ENCODE measurements around the gene NKAIN4.

Gene NKAIN4

DNA sequence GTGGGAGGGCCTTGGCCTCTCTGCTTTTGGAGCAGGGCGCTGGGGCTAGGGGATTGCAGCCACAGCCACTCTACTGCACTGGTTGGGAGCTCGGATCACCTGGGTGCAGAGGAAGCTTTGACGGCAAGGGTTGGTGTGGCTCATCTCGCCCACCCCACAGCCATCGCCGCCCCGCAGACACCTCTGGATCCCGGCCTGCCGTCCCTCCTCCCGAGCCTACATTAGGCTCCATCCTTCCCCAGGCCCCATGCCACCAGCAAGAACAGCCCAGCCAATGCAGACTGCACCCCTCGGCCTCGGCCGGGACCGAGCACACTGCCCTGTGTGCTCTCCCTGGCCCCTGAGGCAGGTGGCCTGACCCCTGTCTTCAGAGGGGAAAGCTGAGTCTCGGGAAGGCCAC is 6.3 kb upstream of the NKAIN4 start:
- no peak for TF ChIP-seq CTCF (IDR thresholded peaks at IDR 0.05; ENCODE audit: extremely low read depth, missing control alignments)
- no peak for DNase-seq (ENCODE audit: low spot score)

DNA sequence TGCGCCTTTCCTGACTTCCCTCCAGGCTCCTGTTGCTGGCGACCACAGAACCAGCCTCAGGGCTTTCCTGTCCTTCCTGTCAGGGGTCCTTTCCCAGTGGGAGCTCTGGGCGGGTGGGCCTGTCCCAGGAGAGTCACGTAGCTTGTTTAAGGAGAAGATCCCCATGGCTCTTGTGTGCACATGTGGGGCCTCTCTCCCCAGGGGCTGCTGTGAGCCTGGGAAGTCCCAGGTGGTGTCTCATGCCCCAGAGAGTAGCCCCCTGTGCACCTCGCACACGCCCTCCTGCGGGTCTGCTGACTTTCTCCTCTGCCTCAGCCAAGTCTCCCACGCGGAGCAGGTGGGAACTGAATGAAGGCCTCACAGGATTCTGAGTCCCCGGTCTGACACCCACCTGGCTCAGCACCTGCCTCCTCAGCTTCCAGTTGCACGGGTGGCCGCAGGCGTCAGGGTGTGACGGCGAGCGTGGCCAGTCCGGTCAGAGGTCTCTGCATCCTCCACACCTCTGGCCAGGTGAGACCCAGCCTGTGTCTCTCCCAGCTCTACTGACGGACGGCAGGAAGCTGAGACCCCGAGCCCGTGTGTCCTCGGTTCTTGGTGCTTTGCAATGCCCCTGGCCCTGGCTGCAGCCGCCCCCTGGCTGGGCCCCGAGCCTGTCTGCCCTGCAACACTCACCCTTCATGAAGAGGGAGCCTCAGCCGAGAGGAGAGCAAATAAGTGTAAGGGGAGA is 5.6 kb upstream of the NKAIN4 start:
- no peak for DNase-seq (ENCODE audit: low spot score)
- no peak for TF ChIP-seq CTCF (IDR thresholded peaks at IDR 0.05; ENCODE audit: extremely low read depth, missing control alignments)

- no peak for TF ChIP-seq CTCF (IDR thresholded peaks at IDR 0.05; ENCODE audit: extremely low read depth, missing control alignments)
- DNase-seq (ENCODE audit: low spot score), result no peak
Measured at GRCh38 chr20:63258781-63259180, 4.5 kb upstream of the NKAIN4 start.

DNA sequence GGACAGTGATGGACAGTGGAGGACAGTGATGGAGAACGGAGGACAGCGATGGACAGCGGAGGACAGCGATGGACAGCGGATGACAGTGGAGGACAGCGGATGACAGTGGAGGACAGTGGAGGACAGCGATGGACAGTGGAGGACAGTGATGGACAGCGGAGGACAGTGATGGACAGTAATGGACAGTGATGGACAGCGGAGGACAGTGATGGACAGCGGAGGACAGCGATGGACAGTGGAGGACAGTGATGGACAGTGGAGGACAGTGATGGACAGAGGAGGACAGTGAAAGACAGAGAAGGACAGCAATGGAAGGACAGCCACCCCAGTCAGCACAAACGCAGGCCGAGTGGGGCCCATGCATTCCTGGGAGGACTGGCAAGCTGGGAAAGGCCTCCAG is 3.4 kb upstream of the NKAIN4 start:
- no peak for DNase-seq (ENCODE audit: low spot score)
- TF ChIP-seq CTCF (IDR thresholded peaks at IDR 0.05; ENCODE audit: extremely low read depth, missing control alignments), result no peak

DNA sequence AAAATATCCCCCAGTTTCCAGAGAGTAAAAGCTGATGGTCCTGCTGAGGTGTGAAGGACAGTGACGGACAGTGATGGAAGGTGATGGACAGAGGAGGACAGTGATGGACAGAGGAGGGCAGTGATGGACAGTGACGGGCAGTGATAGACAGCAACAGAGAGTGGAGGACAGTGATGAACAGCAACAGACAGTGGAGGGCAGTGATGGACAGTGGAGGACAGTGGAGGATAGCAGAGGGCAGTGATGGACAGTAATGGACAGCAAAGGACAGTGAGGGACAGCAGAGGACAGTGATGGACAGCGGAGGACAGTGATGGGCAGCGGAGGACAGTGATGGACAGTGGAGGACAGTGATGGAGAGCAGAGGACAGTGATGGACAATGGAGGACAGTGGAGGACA is 2.7 kb upstream of the NKAIN4 start:
- DNase-seq (ENCODE audit: low spot score), result no peak
- TF ChIP-seq CTCF (IDR thresholded peaks at IDR 0.05; ENCODE audit: extremely low read depth, missing control alignments), result no peak

- DNase-seq (ENCODE audit: low spot score), result no peak
- TF ChIP-seq CTCF (IDR thresholded peaks at IDR 0.05; ENCODE audit: extremely low read depth, missing control alignments), result no peak
Measured at GRCh38 chr20:63255931-63256704, 1.9 kb upstream of the NKAIN4 start.

DNA sequence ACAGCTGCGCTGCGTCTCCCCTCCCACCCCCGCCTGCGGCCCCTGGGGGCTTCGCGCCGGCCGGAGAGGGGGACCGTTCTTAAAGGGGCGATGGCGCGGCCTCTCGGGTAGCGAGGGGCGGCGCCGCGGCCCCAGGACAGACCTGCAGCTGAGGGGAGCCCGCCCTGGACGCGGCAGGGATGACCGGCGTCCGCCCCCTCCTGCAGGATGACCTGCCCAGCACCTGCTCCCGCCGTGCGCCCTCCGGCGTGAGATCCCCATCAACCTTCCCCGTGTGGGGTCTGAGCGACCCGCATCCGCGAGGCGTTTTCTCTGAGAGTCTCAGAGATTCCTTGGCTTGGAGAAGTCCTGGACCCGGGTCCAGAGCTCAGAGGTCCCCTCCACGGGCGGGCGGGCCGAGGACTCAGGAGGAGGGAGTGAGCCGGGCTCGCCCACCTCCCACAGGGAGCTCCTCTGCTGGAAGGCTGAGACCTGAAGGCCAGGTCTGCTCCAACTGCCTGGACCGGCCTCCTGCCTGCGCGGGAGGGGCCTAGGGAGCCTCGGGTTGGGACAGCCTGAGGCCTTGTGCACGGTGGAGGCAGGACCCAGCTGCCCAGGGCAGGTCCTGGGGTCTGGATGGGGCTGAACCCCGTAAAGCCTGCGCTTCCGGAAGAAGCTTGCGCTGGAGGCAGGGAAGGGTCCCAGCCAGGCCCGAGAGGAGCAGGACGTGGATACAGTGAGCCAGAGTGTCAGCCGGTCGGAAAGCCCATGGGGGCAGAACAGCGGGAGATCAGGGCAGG is 532 bp upstream of the NKAIN4 start:
- no peak for TF ChIP-seq CTCF (IDR thresholded peaks at IDR 0.05; ENCODE audit: extremely low read depth, missing control alignments)
- peak; percentile 58 for DNase-seq (ENCODE audit: low spot score)

Data from GM20000 (cell line).